H9 (cell line): Measurements from ENCODE around the gene PLPPR2. TPM values are rescaled to one million over a fixed set of nuclear protein-coding genes. Genes with fewer than 3 reads are reported as not detected.

Experiments used
- DNase-seq: peaks from one replicate; pipeline ENCODE4 v3.0.0-alpha.2; 2017
- H2AFZ ChIP-seq: one replicate; pipeline ENCODE4 v1.6.1; 2013; ENCODE audit warnings: mild to moderate bottlenecking, low read length, control low read depth, moderate library complexity
- H2AK5ac ChIP-seq: 2 replicates; pipeline ENCODE4 v1.6.1; 2013; ENCODE audit warnings: low read length, control low read depth, mixed read lengths; ENCODE audit not compliant: insufficient read length
- H2BK120ac ChIP-seq: one replicate; pipeline ENCODE4 v1.6.1; 2013; ENCODE audit warnings: low read depth, mild to moderate bottlenecking, low read length, control low read depth, inconsistent platforms; ENCODE audit not compliant: poor library complexity, severe bottlenecking
- H2BK12ac ChIP-seq: 2 replicates; pipeline ENCODE4 v1.6.1; 2013; ENCODE audit warnings: low read length, control low read depth, mixed read lengths, low read depth; ENCODE audit not compliant: insufficient read length
- H2BK15ac ChIP-seq: 2 replicates; pipeline ENCODE4 v1.6.1; 2013; ENCODE audit warnings: low read depth, low read length, control low read depth
- H2BK20ac ChIP-seq: one replicate; pipeline ENCODE4 v1.6.1; 2013; ENCODE audit warnings: low read depth, mild to moderate bottlenecking, low read length, control low read depth, inconsistent platforms; ENCODE audit not compliant: poor library complexity, severe bottlenecking
- H2BK5ac ChIP-seq: 2 replicates; pipeline ENCODE4 v1.6.1; 2013; ENCODE audit warnings: low read length, control low read depth, mixed read lengths; ENCODE audit not compliant: insufficient read length
- H3K14ac ChIP-seq: 2 replicates; pipeline ENCODE4 v1.6.1; 2013; ENCODE audit warnings: low read length, control low read depth; ENCODE audit not compliant: insufficient read depth
- H3K18ac ChIP-seq: 2 replicates; pipeline ENCODE4 v1.6.1; 2013; ENCODE audit warnings: low read depth, mild to moderate bottlenecking, mixed read lengths, low read length, control low read depth; ENCODE audit not compliant: insufficient read length
- H3K23ac ChIP-seq: 2 replicates; pipeline ENCODE4 v1.6.1; 2013; ENCODE audit warnings: low read length, control low read depth, mixed read lengths, low read depth; ENCODE audit not compliant: insufficient read length
- H3K23me2 ChIP-seq: 2 replicates; pipeline ENCODE4 v1.6.1; 2013; ENCODE audit warnings: low read depth, mild to moderate bottlenecking, mixed read lengths, low read length, control low read depth; ENCODE audit not compliant: insufficient read length, poor library complexity, severe bottlenecking
- H3K27ac ChIP-seq: 2 replicates; pipeline ENCODE4 v1.5.1; 2013; ENCODE audit warnings: low read length, control low read depth, mixed read lengths, low read depth; ENCODE audit not compliant: insufficient read length
- H3K27me3 ChIP-seq: 2 replicates; pipeline ENCODE4 v1.6.1; 2013; ENCODE audit warnings: low read length, control low read depth, inconsistent platforms; ENCODE audit not compliant: insufficient read depth
- H3K4ac ChIP-seq: 2 replicates; pipeline ENCODE4 v1.6.1; 2013; ENCODE audit warnings: low read depth, mild to moderate bottlenecking, control low read depth, inconsistent platforms, low read length, moderate library complexity
- H3K4me1 ChIP-seq: 2 replicates; pipeline ENCODE4 v1.6.1; 2013; ENCODE audit warnings: low read length, control low read depth, inconsistent platforms; ENCODE audit not compliant: insufficient read depth
- H3K4me2 ChIP-seq: 2 replicates; pipeline ENCODE4 v1.6.1; 2013; ENCODE audit warnings: low read length, control low read depth, mixed read lengths; ENCODE audit not compliant: insufficient read length, insufficient read depth
- H3K56ac ChIP-seq: 2 replicates; pipeline ENCODE4 v1.6.1; 2013; ENCODE audit warnings: low read depth, mild to moderate bottlenecking, mixed read lengths, low read length, control low read depth; ENCODE audit not compliant: insufficient read length
- H3K79me1 ChIP-seq: 2 replicates; pipeline ENCODE4 v1.6.1; 2013; ENCODE audit warnings: low read depth, mild to moderate bottlenecking, moderate library complexity, low read length, control low read depth, inconsistent platforms; ENCODE audit not compliant: insufficient read depth, poor library complexity, severe bottlenecking
- H3K79me2 ChIP-seq: 2 replicates; pipeline ENCODE4 v1.6.1; 2013; ENCODE audit warnings: low read length, control low read depth, inconsistent platforms; ENCODE audit not compliant: insufficient read depth
- H3K9ac ChIP-seq: 2 replicates; pipeline ENCODE4 v1.6.1; 2013; ENCODE audit warnings: low read length, control low read depth, mixed read lengths; ENCODE audit not compliant: insufficient read length; ENCODE audit errors: extremely low read depth
- H3K9me3 ChIP-seq: one replicate; pipeline ENCODE4 v1.6.1; 2013; ENCODE audit warnings: low read depth, low read length, inconsistent platforms; ENCODE audit not compliant: control insufficient read depth
- H3T11ph ChIP-seq: one replicate; pipeline ENCODE4 v1.6.1; 2013; ENCODE audit warnings: mild to moderate bottlenecking, low read length, control low read depth, inconsistent platforms
- H4K20me1 ChIP-seq: one replicate; pipeline ENCODE4 v1.6.1; 2013; ENCODE audit not compliant: control insufficient read depth, insufficient read length, insufficient read depth
- H4K5ac ChIP-seq: 2 replicates; pipeline ENCODE4 v1.6.1; 2013; ENCODE audit warnings: low read depth, mild to moderate bottlenecking, mixed read lengths, low read length, control low read depth; ENCODE audit not compliant: insufficient read length
- H4K8ac ChIP-seq: replicated peaks from 2 replicates; pipeline ENCODE4 v1.6.1; 2013; ENCODE audit warnings: low read length, control low read depth, mixed read lengths, low read depth; ENCODE audit not compliant: insufficient read length
- H4K91ac ChIP-seq: 2 replicates; pipeline ENCODE4 v1.6.1; 2013; ENCODE audit warnings: low read depth, mild to moderate bottlenecking, moderate library complexity, mixed read lengths, low read length, control low read depth; ENCODE audit not compliant: insufficient read length
- H3K27ac Mint-ChIP-seq, 3 experiments: 2 replicates in 2 of 3; 3 replicates in 1 of 3; pipeline ENCODE4 v1.8.0; 2020 to 2021; ENCODE audit warnings: mixed read lengths in 3 of 3, mild to moderate bottlenecking in 1 of 3, moderate library complexity in 1 of 3
- H3K27me3 Mint-ChIP-seq: 2 replicates; pipeline ENCODE4 v1.8.0; 2021; ENCODE audit warnings: low read depth, mild to moderate bottlenecking, moderate library complexity, mixed read lengths
- H3K36me3 Mint-ChIP-seq, 3 experiments: 2 replicates in 2 of 3; 3 replicates in 1 of 3; pipeline ENCODE4 v1.8.0; 2020 to 2021; ENCODE audit warnings: low read depth in 3 of 3, mixed read lengths in 3 of 3; ENCODE audit not compliant: insufficient read depth in 1 of 3
- H3K4me1 Mint-ChIP-seq, 2 experiments: 2 replicates each; pipeline ENCODE4 v1.8.0; 2020; ENCODE audit warnings: mixed read lengths in 2 of 2
- H3K4me3 Mint-ChIP-seq, 2 experiments: 2 replicates in 1 of 2; 3 replicates in 1 of 2; pipeline ENCODE4 v1.8.0; 2020 to 2021; ENCODE audit warnings: mild to moderate bottlenecking in 2 of 2, mixed read lengths in 2 of 2, moderate library complexity in 1 of 2
- H3K9me3 Mint-ChIP-seq, 2 experiments: 2 replicates in 1 of 2; 3 replicates in 1 of 2; pipeline ENCODE4 v1.8.0; 2020; ENCODE audit warnings: mild to moderate bottlenecking in 2 of 2, mixed read lengths in 2 of 2, moderate library complexity in 1 of 2
- CTCF ChIP-seq: fragments of 200-600 bp; sonication (generic); conservative IDR thresholded peaks from 3 replicates; pipeline ENCODE4 v1.8.0; 2021; ENCODE audit warnings: antibody characterized with exemption, mild to moderate bottlenecking
- WGBS: extraction: QIAGEN DNeasy Blood & Tissue Kit; methylation state at CpG from one replicate; pipeline ENCODE4 v1.1.7; 2013; ENCODE audit warnings: missing lambda C conversion rate, low lambda C conversion rate, mixed read lengths; ENCODE audit not compliant: insufficient read length; ENCODE audit errors: extremely low coverage; 5-methylcytosine and 5-hydroxymethylcytosine counted together
- total RNA-seq: library from RNA; stranded (reverse); gene quantifications from 2 replicates; pipeline ENCODE4 v1.2.1, GENCODE V29; 2021

The PLPPR2 gene
- total RNA-seq, 1 experiment from 2014 or later = 8.0 TPM

- Histone ChIP-seq H3K27me3 (no peaks in the 10 kb centered on the region; the same call in 1 of the 2 replicates), H4K5ac (no peak overlapping the region), H2BK15ac (no peak overlapping the region), H2BK12ac (no peak overlapping the region), H3K56ac (no peak overlapping the region), H2BK5ac (no peak overlapping the region), H2BK120ac (no peak overlapping the region), H3K18ac (no peak overlapping the region), H4K91ac (no peak overlapping the region), H3K23me2 (peaks cover 12% of the 10 kb centered on the region), H2BK20ac (no peak overlapping the region), H3K4me2 (no peak overlapping the region), H3K14ac (no peak overlapping the region), H3K4me1 (no peaks in the 10 kb centered on the region; the same call in 1 of the 2 replicates), H4K20me1 (no peaks in the 10 kb centered on the region), H3K4ac (no peak overlapping the region), H3K79me1 (no peaks in the 10 kb centered on the region), H2AFZ (no peak overlapping the region), H3K9me3 (no peaks in the 10 kb centered on the region), H3T11ph (no peak overlapping the region), H3K9ac (no peak overlapping the region), H3K79me2 (no peaks in the 10 kb centered on the region), H4K8ac (no peak overlapping the region), H2AK5ac (no peak overlapping the region), H3K23ac (no peak overlapping the region), H3K27ac (no peak overlapping the region)
- H3K27ac Mint-ChIP-seq = peak overlapping the region in 1 of 3 experiments; percentile 54; a peak in 1 of 7 replicates
- no CpG with 5 or more reads among the region's 7 CpGs for WGBS
- H3K4me3 Mint-ChIP-seq = no peak overlapping the region
- peaks cover 6% of the 10 kb centered on the region for H3K27me3 Mint-ChIP-seq
- peaks cover 6 to 15% of the 10 kb centered on the region in 2 experiments for H3K4me1 Mint-ChIP-seq
- no peak for TF ChIP-seq CTCF
- H3K9me3 Mint-ChIP-seq = no peaks in the 10 kb centered on the region; a peak in 1 of 5 replicates
- no peak for DNase-seq
- H3K36me3 Mint-ChIP-seq = peaks cover 2 to 13% (median 5%) of the 10 kb centered on the region in 3 experiments; a peak in 6 of 7 replicates
Observed at GRCh38 chr19:11365557-11366117, 10.4 kb downstream of the PLPPR2 start.
